RWPE1 (cell line): ENCODE data around the gene SELENON.
A peak's percentile ranks its signal among the peaks of the same experiment; 100 is the strongest.

Source experiments
- CTCF ChIA-PET: fragments of 350-600 bp; sonication (Branson Sonifier 250); formaldehyde crosslinking; extraction: SDS; loops from one replicate; lab custom pipeline; 2021; lab: Yijun Ruan, JAX
- POLR2A ChIA-PET: fragments of 400-600 bp; formaldehyde crosslinking; extraction: SDS; loops from one replicate; lab custom pipeline; 2020; ENCODE audit warnings: antibody characterized with exemption; ENCODE audit not compliant: low non-redundant PET; lab: Yijun Ruan, JAX
- DNase-seq: peaks from one replicate; pipeline ENCODE4 v3.0.0; 2012; ENCODE audit warnings: low spot score
- H3K27ac ChIP-seq: fragments of 450-650 bp; 2 replicates; pipeline ENCODE4 v1.5.1; 2017
- CTCF ChIP-seq: fragments of 450-650 bp; conservative IDR thresholded peaks from 2 replicates; pipeline ENCODE4 v1.5.1; 2017; ENCODE audit warnings: low read depth, mild to moderate bottlenecking

The SELENON gene

GRCh38 chr1:25811384-25812082 lies 11.5 kb downstream of the SELENON start:
- POLR2A ChIA-PET, result no interaction called here

DNA sequence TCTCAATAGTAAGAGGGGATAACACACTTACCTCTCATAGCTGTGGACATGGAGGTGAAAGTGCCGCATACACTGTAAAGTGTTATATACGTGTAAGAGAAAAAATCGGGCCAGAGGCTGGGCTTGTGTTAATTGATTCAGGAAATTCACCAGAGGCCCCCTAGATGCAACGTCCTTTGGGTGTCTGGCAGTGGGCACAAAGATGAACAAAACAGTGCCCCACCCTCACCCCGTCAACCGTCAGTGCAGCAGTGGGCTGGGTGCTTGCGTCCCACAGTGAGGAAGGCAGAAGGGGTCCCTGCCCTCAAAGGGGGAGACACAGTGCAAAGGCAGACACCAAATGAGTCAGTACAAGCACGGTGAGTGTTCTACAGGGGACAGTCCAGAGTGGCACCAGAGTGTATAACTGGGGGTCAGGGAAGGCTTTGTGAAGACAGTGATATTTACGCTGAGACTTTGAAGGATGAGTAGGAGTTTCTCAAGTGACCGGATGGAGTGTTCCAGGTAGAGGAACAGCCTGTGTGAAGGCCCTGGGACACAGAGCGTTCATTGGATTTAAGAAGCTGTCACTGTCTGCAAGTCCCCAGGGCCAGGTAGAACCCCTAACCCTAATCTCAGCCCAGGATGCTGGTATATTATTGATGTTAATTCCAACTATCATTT lies 13.2 kb downstream of the SELENON start:
- no peak for DNase-seq
- H3K27ac ChIP-seq, result no peak overlapping the region
- ChIA-PET POLR2A (no interaction called here), CTCF (interaction anchor here (0.7 kb wide), 1 partner anchor 26 kb away, joined by 3 read pairs; no protein-coding TSS in a partner anchor)
- TF ChIP-seq CTCF, result no peak

More at GRCh38 chr1:25811384-25812082, 11.5 kb downstream of the SELENON start:
- CTCF ChIA-PET, result interaction anchor here (0.5 to 1.0 kb wide), 4 partner anchors 12 to 81 kb away, joined by 3 read pairs; partner anchors contain the start of gene SELENON
- peak overlapping the region; percentile 25; the same call in 1 of the 2 replicates for H3K27ac ChIP-seq
- no peak for DNase-seq
- no peak for TF ChIP-seq CTCF

DNA sequence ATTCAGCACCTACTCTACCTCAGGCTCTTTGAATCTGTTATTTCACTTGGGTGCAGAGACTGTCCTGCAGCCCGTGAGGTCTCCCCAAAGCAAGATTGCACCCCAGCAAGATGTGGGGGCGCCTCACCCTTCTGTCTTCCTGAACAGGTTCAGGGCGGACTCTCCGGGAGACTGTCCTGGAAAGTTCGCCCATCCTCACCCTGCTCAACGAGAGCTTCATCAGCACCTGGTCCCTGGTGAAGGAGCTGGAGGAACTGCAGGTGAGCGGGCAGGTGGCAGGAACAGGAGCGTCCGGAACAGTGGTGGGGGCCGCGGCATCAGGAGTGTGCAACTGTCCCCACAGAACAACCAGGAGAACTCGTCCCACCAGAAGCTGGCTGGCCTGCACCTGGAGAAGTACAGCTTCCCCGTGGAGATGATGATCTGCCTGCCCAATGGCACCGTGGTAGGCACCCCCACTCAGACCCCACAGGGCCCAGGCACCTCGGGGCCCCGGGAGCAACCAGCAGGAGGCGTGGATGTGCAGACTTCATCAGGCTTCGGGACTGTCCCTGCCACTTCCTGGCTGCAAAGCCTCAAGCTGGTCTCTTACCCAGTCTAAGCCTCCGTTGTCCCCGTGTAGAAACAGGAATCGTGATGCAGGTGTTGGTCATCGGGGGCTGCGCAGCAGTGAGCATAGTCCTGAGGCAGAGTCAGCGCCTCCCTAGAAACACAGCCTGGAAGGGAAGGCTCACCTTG lies 13.9 kb downstream of the SELENON start:
- POLR2A ChIA-PET, result no interaction called here

GRCh38 chr1:25814549-25815087 lies 14.6 kb downstream of the SELENON start:
- no peak for DNase-seq
- POLR2A ChIA-PET, result no interaction called here
- 0 out of 2 replicates have a peak overlapping the region, but pooled peaks have one; percentile 8 for H3K27ac ChIP-seq
- TF ChIP-seq CTCF, result no peak
- CTCF ChIA-PET, result interaction anchor here (0.6 kb wide), 1 partner anchor 77 kb away, joined by 3 read pairs; no protein-coding TSS in a partner anchor

More for the DNA sequence above, 13.9 kb downstream of the SELENON start:
- DNase-seq, result no peak
- no peak for TF ChIP-seq CTCF
- CTCF ChIA-PET, result interaction anchor here (0.6 kb wide), 1 partner anchor 78 kb away, joined by 3 read pairs; no protein-coding TSS in a partner anchor
- no peak overlapping the region for H3K27ac ChIP-seq

DNA sequence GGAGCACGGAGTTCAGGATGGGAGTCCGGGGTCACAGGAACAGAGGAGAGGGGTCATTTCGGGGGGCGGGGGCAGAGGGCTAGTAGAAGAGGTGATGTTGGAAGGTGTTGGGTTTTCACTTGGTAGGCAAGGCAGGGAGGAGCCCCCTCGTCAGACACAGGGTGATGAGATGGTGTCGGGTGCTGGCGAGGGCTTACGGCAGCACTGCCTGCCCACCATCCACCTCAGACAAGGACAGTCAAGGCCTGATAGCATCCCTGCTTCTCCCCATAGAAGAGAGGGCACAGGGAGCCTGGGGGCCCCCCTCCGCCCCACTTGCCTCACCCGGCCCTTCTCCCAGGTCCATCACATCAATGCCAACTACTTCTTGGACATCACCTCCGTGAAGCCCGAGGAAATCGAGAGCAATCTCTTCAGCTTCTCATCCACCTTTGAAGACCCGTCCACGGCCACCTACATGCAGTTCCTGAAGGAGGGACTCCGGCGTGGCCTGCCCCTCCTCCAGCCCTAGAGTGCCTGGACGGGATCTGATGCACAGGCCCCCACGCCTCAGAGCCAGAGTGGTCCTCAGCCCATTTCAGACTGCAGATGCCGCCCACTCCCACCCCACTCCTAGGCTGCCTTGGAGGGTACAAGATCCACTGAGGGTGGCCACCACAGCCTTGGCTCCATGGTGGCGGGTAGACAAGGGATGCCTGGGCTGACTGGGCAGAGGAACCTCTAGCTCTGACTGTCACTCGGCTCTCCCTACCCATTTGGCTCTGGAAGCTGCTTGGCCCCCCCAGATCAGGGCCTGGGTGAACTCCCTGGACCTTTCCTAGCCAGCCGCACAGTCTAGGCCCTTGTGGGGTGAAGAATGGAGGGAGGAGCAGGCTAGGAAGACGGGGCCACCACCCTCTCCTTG lies 15.5 kb downstream of the SELENON start:
- peak overlapping the region; percentile 39 for H3K27ac ChIP-seq
- ChIA-PET CTCF (interaction anchor here (0.9 kb wide), 1 partner anchor 80 kb away, joined by 3 read pairs; no protein-coding TSS in a partner anchor), POLR2A (no interaction called here)
- no peak for DNase-seq
- TF ChIP-seq CTCF, result no peak
